HUES48 (cell line): Measurements from ENCODE around the gene EIF2B2.

ENCODE experiments used
- H3K27ac ChIP-seq: one replicate; pipeline ENCODE4 v1.7.0; 2013; ENCODE audit warnings: low read depth, low read length, inconsistent platforms
- H3K27me3 ChIP-seq: 2 replicates; pipeline ENCODE4 v1.6.1; 2013; ENCODE audit warnings: mild to moderate bottlenecking, low read length; ENCODE audit not compliant: control insufficient read depth, insufficient read depth
- H3K36me3 ChIP-seq: 2 replicates; pipeline ENCODE4 v1.6.1; 2013; ENCODE audit warnings: low read length; ENCODE audit not compliant: control insufficient read depth, insufficient read depth
- H3K4me1 ChIP-seq: 2 replicates; pipeline ENCODE4 v1.6.1; 2013; ENCODE audit warnings: mild to moderate bottlenecking, low read length; ENCODE audit not compliant: control insufficient read depth, insufficient read depth
- H3K4me3 ChIP-seq: 2 replicates; pipeline ENCODE4 v1.5.1; 2013; ENCODE audit warnings: mild to moderate bottlenecking, low read depth, low read length
- H3K9ac ChIP-seq: 2 replicates; pipeline ENCODE4 v1.6.1; 2013; ENCODE audit warnings: mild to moderate bottlenecking, low read depth, low read length, moderate library complexity
- H3K9me3 ChIP-seq: 2 replicates; pipeline ENCODE4 v1.6.1; 2013; ENCODE audit warnings: low read length; ENCODE audit not compliant: control insufficient read depth, insufficient read depth

The EIF2B2 gene

DNA sequence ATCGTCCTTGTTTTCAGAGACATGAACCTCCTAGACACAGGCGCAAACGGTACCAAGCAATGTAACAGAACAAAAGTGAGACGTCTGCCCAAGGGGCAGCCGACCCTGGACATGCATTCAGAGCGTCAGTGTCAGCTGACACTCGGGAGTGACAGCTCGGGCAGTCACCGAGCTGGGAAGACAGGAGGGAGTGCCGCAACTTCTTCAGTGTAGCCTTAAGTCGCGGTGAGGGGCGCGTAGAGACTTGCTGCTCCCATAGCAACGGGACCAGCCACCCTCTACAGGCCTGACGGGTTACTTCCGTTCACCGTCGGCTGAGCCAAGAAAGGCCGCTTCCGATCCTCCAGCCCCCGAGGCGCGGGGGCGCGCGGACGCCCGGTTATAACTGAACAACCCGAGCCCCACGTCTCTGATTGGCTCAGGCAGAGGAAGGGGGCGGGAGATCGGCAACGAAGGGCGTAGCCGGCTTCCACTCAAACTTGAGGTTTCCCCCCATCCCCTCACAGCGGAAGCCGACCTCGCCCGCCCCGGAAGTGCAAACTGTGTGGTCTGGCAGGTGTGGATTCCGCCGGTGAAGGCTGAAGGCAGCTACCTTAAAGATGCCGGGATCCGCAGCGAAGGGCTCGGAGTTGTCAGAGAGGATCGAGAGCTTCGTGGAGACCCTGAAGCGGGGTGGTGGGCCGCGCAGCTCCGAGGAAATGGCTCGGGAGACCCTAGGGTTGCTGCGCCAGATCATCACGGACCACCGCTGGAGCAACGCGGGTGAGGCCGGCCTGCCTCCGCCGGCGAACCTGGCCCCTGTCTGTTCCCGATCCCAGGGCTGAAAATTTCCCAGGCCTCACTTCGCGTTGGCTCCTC lies at the start of gene EIF2B2:
EIF2B2 (plus strand) TSS at position 530 of the 858 bp plus-strand sequence; CDS start at position 600, 70 bp downstream.
- Histone ChIP-seq H3K27ac (peak within 1 kb of the TSS; percentile 52), H3K9me3 (no peaks in the 10 kb centered on the region), H3K36me3 (peaks cover 29% of the 10 kb centered on the region), H3K27me3 (no peaks in the 10 kb centered on the region), H3K9ac (peak within 1 kb of the TSS; percentile 48), H3K4me1 (no peaks in the 10 kb centered on the region), H3K4me3 (peak within 1 kb of the TSS; percentile 95)

GRCh38 chr14:74953686-74954085 lies 49.0 kb upstream of the EIF2B2 start:
- H3K4me1 ChIP-seq = no peaks in the 10 kb centered on the region
- H3K4me3 ChIP-seq = no peak overlapping the region
- no peak overlapping the region for H3K27ac ChIP-seq
- H3K9me3 ChIP-seq = no peaks in the 10 kb centered on the region
- H3K9ac ChIP-seq = no peak overlapping the region
- H3K27me3 ChIP-seq = peaks cover 17% of the 10 kb centered on the region
- H3K36me3 ChIP-seq = no peaks in the 10 kb centered on the region

- Histone ChIP-seq H3K4me1 (no peaks in the 10 kb centered on the region), H3K27me3 (peaks cover 17% of the 10 kb centered on the region), H3K9me3 (no peaks in the 10 kb centered on the region), H3K27ac (no peak overlapping the region), H3K36me3 (no peaks in the 10 kb centered on the region), H3K4me3 (no peak overlapping the region), H3K9ac (no peak overlapping the region)
These were observed 48.3 kb upstream of the EIF2B2 start for GRCh38 chr14:74954232-74954946.

DNA sequence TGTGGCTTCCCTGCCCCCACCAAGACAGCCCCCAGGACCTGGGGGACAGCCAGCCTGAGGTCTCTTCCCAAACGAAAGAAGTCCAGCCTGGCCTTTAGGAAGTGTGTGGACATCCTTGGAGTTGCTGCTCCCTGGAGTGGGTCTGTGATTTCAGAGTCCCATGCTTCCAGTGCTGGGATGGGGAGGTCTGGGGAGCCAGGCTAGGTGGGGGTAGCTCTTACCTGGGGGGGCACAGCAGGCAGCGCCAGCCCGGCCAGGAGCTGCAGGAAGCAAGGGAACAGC lies 47.8 kb upstream of the EIF2B2 start:
- no peaks in the 10 kb centered on the region for H3K9me3 ChIP-seq
- no peak overlapping the region for H3K9ac ChIP-seq
- peaks cover 17% of the 10 kb centered on the region for H3K27me3 ChIP-seq
- H3K36me3 ChIP-seq = no peaks in the 10 kb centered on the region
- H3K4me3 ChIP-seq = peak overlapping the region; percentile 56
- no peak overlapping the region for H3K27ac ChIP-seq
- H3K4me1 ChIP-seq = no peaks in the 10 kb centered on the region

- Histone ChIP-seq H3K9me3 (no peaks in the 10 kb centered on the region), H3K27me3 (peaks cover 17% of the 10 kb centered on the region), H3K27ac (no peak within 1 kb of the TSS), H3K4me3 (peak within 1 kb of the TSS; percentile 56), H3K9ac (0 out of 2 replicates have a peak within 1 kb of the TSS, but pooled peaks have one; percentile 47), H3K36me3 (no peaks in the 10 kb centered on the region), H3K4me1 (no peaks in the 10 kb centered on the region)
These were observed 47.3 kb upstream of the EIF2B2 start, which contains the start of gene PGF for GRCh38 chr14:74955229-74956026. TSS of gene PGF (minus strand) at chr14:74955597. CDS start at chr14:74955242, 355 bp downstream.

DNA sequence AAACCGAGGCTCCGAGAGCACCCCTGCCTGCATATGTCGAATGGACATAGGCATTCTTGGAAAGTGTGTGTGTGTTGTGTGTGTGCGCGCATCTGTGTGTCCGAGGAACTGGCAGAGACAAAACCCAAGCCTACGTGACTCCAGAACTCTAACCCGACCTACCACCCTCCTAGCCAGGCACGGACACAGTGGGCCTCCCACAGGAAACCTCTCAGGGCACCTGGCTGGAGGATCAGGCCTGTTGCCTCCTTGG lies 46.8 kb upstream of the EIF2B2 start:
- Histone ChIP-seq H3K36me3 (no peaks in the 10 kb centered on the region), H3K4me1 (no peaks in the 10 kb centered on the region), H3K9ac (no peak overlapping the region), H3K27me3 (peaks cover 17% of the 10 kb centered on the region), H3K27ac (no peak overlapping the region), H3K9me3 (no peaks in the 10 kb centered on the region), H3K4me3 (peak overlapping the region; percentile 56)

- Histone ChIP-seq H3K9ac (no peak overlapping the region), H3K27me3 (peaks cover 17% of the 10 kb centered on the region), H3K4me1 (no peaks in the 10 kb centered on the region), H3K4me3 (peak overlapping the region; percentile 56; the same call in 1 of the 2 replicates), H3K27ac (no peak overlapping the region), H3K9me3 (no peaks in the 10 kb centered on the region), H3K36me3 (no peaks in the 10 kb centered on the region)
These were observed 46.2 kb upstream of the EIF2B2 start for GRCh38 chr14:74956280-74957072.

DNA sequence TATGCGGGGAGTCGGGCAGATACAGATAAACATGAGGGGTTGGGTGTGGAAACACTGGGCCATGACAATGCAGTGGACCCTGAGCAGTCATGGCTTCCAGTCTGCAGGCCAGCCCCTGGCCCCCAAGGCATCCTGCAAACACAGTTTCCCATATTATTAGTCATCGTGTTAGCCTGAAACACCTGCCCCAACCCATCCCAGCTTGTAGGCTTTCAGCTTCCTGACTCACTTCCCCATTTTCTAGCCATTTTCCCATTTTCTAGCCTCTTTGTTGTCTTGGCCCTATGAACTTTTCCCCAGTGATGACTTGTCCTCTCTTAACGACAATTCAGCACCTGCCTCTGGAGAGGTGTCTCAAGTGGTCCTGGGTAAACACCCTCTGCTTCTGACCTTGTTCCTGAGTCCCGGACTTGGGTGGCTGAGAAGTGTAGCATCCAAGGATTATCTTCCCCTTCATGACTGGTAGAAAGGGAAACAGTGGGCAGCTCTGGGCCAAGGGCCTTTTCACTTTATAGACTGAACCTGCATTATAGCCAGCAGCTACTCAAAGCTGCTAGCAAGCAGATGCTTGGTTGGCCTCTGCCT lies 43.0 kb upstream of the EIF2B2 start:
- H3K4me1 ChIP-seq = no peaks in the 10 kb centered on the region
- no peak overlapping the region for H3K9ac ChIP-seq
- H3K27ac ChIP-seq = no peak overlapping the region
- H3K27me3 ChIP-seq = peaks cover 16% of the 10 kb centered on the region
- H3K36me3 ChIP-seq = no peaks in the 10 kb centered on the region
- H3K9me3 ChIP-seq = no peaks in the 10 kb centered on the region
- H3K4me3 ChIP-seq = no peak overlapping the region

DNA sequence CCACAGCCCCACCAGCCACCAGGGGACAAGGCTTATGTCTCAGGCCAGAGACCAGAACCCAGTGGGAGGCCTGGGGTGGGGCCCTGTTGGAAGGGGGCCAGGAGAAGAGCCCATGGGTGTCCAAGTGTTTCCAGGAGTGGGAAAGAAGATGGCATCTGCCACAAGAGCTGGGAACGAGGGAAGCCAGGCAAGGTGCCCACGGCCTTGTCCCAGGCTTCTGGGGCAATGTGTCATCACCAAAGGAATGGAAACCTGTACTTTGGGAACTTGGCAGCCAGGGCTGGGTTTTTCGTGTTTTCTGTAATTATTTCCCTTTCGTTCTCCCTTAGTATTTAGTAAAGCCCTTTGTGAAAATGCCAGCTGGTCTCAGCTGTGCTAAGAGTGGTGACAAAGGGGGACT lies 42.0 kb upstream of the EIF2B2 start:
- H3K27me3 ChIP-seq = peaks cover 8% of the 10 kb centered on the region
- H3K9me3 ChIP-seq = no peaks in the 10 kb centered on the region
- H3K4me1 ChIP-seq = no peaks in the 10 kb centered on the region
- H3K27ac ChIP-seq = no peak overlapping the region
- H3K4me3 ChIP-seq = no peak overlapping the region
- no peaks in the 10 kb centered on the region for H3K36me3 ChIP-seq
- no peak overlapping the region for H3K9ac ChIP-seq

GRCh38 chr14:74961238-74961911 lies 41.3 kb upstream of the EIF2B2 start:
- Histone ChIP-seq H3K4me3 (no peak overlapping the region), H3K4me1 (no peaks in the 10 kb centered on the region), H3K27me3 (peaks cover 2% of the 10 kb centered on the region; the same call in 1 of the 2 replicates), H3K9ac (no peak overlapping the region), H3K36me3 (no peaks in the 10 kb centered on the region), H3K27ac (no peak overlapping the region), H3K9me3 (no peaks in the 10 kb centered on the region)
